HUDEP-2 (cell line): ENCODE measurements around the gene GJA3.
A peak's percentile ranks its signal among the peaks of the same experiment; 100 is the strongest.

Experiments
- DNase-seq, 76 experiments: peaks; one replicate each; lab custom pipeline; 2025; ENCODE audit not compliant: unreplicated experiment in 76 of 76; lab: John Stamatoyannopoulos, UW

GJA3 gene

GRCh38 chr13:20160306-20161274, at the start of gene GJA3:
GJA3 (minus strand) TSS chr13:20161052; CDS start chr13:20143288, 17,764 bp downstream.
- peak in 26 of 76 experiments; percentile 1 to 42 (median 22) for DNase-seq

- DNase-seq: no peak
These were observed 49.1 kb upstream of the GJA3 start for GRCh38 chr13:20209948-20210347.

GRCh38 chr13:20206698-20207235, 45.9 kb upstream of the GJA3 start:
- peak in 71 of 76 experiments; percentile 5 to 86 (median 63) for DNase-seq

GRCh38 chr13:20206065-20206697, 45.3 kb upstream of the GJA3 start:
- DNase-seq: no peak

DNA sequence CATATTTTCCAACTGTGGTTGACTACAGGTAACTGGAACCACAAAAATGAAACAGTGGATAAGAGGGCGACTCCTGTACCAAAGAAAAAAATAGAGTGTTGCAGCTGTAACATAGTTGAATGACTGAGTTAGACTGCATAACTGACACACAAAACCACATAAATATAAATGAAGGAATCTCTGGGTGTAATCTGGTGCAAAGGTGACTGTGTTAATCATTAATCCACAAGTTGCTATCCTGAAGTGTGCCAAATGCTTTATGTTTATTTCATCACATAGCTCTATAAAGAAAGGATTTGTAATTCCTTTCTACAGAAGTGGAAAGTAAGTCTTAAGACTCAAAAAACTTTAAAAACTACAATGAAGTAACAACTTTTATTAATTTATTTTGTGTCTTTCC, 37.9 kb upstream of the GJA3 start:
- no peak for DNase-seq

GRCh38 chr13:20197361-20197834, 36.5 kb upstream of the GJA3 start:
- DNase-seq: peak in 23 of 76 experiments; percentile 2 to 60 (median 17)

GRCh38 chr13:20195801-20196200, 34.9 kb upstream of the GJA3 start:
- no peak for DNase-seq

GRCh38 chr13:20193907-20194631, 33.2 kb upstream of the GJA3 start:
- no peak for DNase-seq

GRCh38 chr13:20193162-20193906, 32.5 kb upstream of the GJA3 start:
- no peak for DNase-seq

DNA sequence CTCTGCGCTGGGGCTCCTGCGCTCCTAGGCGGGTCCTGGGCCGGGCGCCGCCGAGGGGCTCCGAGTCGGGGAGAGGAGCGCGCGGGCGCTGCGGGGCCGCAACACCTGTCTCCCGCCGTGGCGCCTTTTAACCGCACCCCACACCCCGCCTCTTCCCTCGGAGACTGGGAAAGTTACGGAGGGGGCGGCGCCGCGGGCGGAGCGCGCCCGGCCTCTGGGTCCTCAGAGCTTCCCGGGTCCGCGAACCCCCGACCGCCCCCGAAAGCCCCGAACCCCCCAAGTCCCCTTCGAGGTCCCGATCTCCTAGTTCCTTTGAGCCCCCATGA, 31.9 kb upstream of the GJA3 start, which contains the start of gene GJB2:
TSS of gene GJB2 (minus strand) at position 103 of the 326 bp plus-strand sequence. CDS start 3,357 bp downstream, outside the sequence.
- no peak for DNase-seq

DNA sequence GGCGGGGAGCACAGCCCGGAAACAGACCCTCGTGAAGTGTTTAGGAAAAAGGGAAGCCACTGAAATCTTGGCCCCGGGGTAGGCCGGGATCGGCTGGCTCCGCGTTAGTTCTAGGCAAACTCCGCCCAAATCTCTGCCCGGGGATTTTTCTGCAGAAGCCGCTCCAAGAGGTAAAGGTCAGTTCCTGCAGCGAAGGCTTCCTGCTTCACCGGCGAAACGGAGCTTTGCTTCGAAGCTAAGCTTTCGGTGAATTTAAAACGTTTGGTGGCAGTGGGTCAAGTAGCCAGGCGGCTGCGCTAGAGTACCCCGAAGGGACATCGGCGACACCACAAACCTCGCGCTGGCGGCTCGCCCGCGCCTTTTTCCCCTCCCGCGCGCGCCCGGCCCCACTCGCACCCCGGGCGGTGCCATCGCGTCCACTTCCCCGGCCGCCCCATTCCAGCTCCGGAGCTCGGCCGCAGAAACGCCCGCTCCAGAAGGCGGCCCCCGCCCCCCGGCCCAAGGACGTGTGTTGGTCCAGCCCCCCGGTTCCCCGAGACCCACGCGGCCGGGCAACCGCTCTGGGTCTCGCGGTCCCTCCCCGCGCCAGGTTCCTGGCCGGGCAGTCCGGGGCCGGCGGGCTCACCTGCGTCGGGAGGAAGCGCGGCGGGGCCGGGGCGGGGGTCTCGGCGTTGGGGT, 31.4 kb upstream of the GJA3 start:
- peak in 1 of 76 experiments; percentile 10 for DNase-seq

- DNase-seq: no peak
These were observed 30.7 kb upstream of the GJA3 start for GRCh38 chr13:20191311-20192157.

GRCh38 chr13:20190481-20191310, 29.8 kb upstream of the GJA3 start:
- no peak for DNase-seq

DNA sequence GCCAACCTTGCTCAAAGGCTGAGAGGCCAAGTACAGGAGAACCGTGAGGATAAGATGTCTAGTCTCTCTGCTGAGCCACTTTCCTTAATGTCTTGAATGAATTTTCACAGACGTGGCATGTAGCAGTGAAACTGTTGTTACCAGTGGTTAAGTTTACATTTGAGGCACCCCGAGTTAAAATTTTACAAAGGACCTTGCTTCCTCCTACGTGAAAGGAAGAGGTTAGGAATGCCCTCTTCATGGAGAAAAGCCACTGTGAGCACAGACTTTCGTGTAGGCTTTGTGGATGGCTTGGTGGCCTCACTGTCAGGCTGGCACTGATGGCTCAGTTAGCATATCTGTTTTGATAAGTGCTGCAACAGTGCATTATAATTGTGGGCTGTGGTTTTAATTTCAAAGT, 29.2 kb upstream of the GJA3 start:
- no peak for DNase-seq

GRCh38 chr13:20188667-20189553, 28.1 kb upstream of the GJA3 start:
- peak in 46 of 76 experiments; percentile 4 to 54 (median 25) for DNase-seq

GRCh38 chr13:20186771-20187170, 25.9 kb upstream of the GJA3 start:
- DNase-seq: no peak
